Dermis lymphatic vessel endothelial cell (primary cell): ENCODE results near the gene ATP2A1. TPM values are rescaled to one million over a fixed set of nuclear protein-coding genes. Genes with fewer than 3 reads are reported as not detected.

ENCODE experiments used
- total RNA-seq: library from RNA; depleted of rRNA; stranded (reverse); fragments of >200 nt; gene quantifications from 2 replicates; pipeline ENCODE4 v1.2.1, GENCODE V29; 2014

ATP2A1 gene
- 0.17 TPM in 1 of 2 replicates, not detected in the other for total RNA-seq

DNA sequence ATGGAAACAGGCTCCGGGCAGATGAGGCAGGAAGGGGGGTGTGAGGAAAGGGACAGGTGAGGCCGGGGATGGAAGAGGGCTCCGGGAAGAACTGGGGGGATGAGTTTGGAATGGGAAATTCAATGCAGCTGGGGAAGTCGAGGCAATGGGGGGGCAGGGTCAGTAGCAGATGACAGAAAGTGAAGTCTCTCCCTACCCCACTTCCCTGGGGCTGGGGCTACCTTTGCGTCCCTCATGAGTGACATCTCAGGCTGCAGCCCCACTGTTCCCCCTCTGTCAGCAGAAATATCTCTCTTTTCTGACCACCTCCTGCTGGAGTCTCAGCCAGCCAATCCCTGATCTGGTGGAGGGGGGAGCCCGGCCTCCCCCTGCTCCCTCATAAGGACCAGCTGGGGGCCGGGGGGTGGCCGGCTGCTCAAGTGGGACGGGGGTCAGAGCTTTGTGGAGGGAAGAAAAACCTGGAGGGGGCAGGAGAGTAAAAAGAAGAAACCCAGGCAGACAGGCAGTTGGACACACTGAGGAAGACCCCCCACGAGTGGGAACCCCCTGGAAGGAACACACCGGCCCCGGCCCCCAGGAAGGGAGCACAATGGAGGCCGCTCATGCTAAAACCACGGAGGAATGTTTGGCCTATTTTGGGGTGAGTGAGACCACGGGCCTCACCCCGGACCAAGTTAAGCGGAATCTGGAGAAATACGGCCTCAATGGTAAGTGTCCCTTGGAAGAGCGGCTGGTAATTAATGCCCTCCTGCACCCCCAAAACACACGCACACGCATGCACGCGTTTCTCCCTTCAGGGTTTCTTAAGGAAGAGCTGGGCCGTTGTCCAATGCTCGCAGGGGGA is at the start of gene ATP2A1:
ATP2A1 (plus strand) TSS at position 406 of the 844 bp plus-strand sequence; CDS start at position 590, 184 bp downstream.

DNA sequence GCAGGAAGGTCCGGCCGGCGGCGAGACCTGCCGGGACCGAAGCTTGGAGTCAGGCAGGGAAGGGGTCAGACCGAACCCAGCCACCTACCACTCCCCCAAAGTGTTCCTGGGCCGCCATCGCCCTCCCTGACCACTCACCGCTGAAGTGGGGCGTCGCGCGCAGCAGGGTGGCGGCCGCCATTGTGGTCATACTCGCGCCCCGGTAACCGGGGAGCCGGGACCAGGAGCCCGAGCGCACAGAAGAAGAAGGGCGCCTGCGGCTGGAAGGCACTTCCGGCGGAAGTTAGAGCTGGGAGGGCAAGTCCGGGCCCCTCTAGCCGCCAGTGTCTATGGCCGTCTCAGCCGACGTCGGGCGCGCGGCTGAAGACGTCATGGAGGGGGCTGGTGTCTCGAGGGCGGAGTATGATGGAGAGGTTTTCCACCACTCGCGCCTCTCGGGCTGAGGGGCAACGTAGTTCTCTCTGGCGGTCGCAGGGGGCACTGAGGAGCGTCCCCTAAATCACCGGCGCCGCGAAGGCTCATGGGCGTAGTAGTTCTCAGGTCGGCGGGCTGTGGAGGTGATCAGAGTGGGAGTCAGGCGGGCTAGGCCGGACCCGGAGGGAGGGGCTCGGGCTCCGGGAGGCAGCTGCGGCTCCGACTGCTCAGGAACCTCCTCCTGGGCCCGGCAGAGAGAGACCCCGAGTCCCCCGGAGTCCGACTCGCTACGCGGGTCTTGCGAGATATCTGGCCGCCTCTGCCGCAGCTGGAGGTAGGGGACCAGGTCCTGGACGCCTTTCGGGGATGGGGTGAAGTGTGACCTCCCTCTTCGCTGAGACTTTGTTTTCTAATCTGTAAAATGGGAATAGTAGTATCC is 32.0 kb upstream of the ATP2A1 start, which contains the start of gene TUFM:
TUFM (minus strand) TSS at position 269 of the 853 bp plus-strand sequence; CDS start at position 190, 79 bp downstream.

DNA sequence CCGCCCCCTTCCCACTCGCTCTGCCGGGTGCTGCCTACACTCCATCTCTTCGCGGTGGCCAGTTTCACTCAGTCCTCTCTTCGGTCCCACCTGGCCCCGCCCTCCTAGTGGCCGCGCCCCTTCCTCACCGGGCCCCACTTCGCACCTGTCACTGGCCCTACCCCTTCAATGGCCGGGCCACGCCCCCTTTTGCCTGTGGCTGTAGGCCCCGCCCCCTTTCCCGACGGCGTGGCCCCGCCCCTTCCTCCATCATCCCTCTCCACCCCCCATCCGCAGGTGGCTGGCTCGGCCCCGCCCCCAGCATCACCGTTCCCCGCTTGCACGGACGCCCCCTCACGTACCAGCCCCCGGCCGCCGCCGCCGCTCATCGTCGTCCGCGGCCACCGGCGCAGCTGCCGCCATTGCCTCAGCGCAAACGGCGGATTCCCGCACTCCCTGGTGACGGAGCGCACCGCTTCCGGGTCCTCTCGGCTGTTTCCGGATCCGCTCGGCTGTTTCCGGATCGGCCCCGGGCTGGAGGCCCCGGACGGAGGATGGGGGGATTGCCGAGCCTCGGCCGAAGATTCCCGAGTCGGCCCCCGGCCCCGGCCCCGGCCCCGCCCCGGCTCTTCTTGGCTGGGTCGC is 46.6 kb downstream of the ATP2A1 start, which contains the start of gene RABEP2:
RABEP2 (minus strand) TSS at position 477 of the 624 bp plus-strand sequence; CDS start at position 402, 75 bp downstream.

DNA sequence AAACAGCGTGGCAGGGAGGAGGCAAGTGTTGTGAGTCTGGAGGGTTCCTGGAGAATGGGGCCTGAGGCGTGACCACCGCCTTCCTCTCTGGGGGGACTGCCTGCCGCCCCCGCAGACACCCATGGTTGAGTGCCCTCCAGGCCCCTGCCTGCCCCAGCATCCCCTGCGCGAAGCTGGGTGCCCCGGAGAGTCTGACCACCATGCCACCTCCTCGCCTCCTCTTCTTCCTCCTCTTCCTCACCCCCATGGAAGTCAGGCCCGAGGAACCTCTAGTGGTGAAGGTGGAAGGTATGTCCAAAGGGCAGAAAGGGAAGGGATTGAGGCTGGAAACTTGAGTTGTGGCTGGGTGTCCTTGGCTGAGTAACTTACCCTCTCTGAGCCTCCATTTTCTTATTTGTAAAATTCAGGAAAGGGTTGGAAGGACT is 53.5 kb downstream of the ATP2A1 start, which contains the start of gene CD19:
CD19 (plus strand) TSS at position 171 of the 425 bp plus-strand sequence; CDS start at position 201, 30 bp downstream.

DNA sequence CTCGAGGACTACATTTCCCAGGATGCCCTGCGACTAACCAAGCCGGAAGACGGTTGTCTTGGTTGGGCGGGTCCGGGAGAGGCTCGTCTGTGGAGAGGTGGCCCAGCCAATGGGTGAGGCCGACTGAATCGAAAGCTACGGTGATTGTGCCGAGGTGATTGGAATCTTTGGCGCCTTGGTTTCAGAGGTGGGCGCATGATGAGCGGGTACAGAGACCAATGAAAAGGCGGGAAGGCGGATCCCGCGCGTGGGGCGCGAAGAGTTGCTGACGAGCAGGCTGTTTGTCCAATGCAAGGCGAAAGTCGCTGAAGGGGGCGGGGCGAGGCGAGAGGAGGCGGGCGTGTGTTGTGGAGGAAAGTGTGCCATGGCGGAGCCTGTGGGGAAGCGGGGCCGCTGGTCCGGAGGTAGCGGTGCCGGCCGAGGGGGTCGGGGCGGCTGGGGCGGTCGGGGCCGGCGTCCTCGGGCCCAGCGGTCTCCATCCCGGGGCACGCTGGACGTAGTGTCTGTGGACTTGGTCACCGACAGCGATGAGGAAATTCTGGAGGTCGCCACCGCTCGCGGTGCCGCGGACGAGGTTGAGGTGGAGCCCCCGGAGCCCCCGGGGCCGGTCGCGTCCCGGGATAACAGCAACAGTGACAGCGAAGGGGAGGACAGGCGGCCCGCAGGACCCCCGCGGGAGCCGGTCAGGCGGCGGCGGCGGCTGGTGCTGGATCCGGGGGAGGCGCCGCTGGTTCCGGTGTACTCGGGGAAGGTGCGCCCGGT is 72.5 kb downstream of the ATP2A1 start, which contains the start of gene NFATC2IP:
NFATC2IP (plus strand) TSS at position 290 of the 762 bp plus-strand sequence; CDS start at position 365, 75 bp downstream.

Other genes starting within 250 kb of the ATP2A1 start
- 0.22 and 0.34 TPM in 2 replicates for gene NPIPB8, start 240.4 kb upstream of the ATP2A1 start, total RNA-seq
- 197 and 204 TPM in 2 replicates for gene EIF3C, start 167.0 kb upstream of the ATP2A1 start, total RNA-seq
- gene NPIPB9, start 126.7 kb upstream of the ATP2A1 start, total RNA-seq, result 0.87 and 1.7 TPM in 2 replicates
- gene ATXN2L, start 55.5 kb upstream of the ATP2A1 start, total RNA-seq, result 19.4 and 20.2 TPM in 2 replicates
- gene TUFM, start 32.1 kb upstream of the ATP2A1 start, total RNA-seq, result 88.3 and 107 TPM in 2 replicates
- 6.6 and 8.2 TPM in 2 replicates for gene SH2B1, start 14.6 kb upstream of the ATP2A1 start, total RNA-seq
- gene RABEP2, start 46.8 kb downstream of the ATP2A1 start, total RNA-seq, result 33.1 and 36.9 TPM in 2 replicates
- gene CD19, start 53.5 kb downstream of the ATP2A1 start, total RNA-seq, result not detected in 2 replicates
- 21.9 and 22.3 TPM in 2 replicates for gene NFATC2IP, start 72.4 kb downstream of the ATP2A1 start, total RNA-seq
- 21.9 and 22.0 TPM in 2 replicates for gene SPNS1, start 96.3 kb downstream of the ATP2A1 start, total RNA-seq
- 0.43 and 0.52 TPM in 2 replicates for gene LAT, start 106.6 kb downstream of the ATP2A1 start, total RNA-seq